Nephron progenitor cell (in vitro differentiated cells): Measurements from ENCODE around the gene SYT7.

Experiments
- DNase-seq: peaks from one replicate; pipeline ENCODE4 v3.0.0; 2021
- H3K27ac Mint-ChIP-seq: 2 replicates; pipeline ENCODE4 v1.8.0; 2021; ENCODE audit warnings: mild to moderate bottlenecking, moderate library complexity, mixed read lengths
- H3K27me3 Mint-ChIP-seq: 2 replicates; pipeline ENCODE4 v1.8.0; 2021; ENCODE audit warnings: mild to moderate bottlenecking, low read depth, mixed read lengths; ENCODE audit not compliant: poor library complexity
- H3K36me3 Mint-ChIP-seq: 2 replicates; pipeline ENCODE4 v1.8.0; 2021; ENCODE audit warnings: low read depth, mixed read lengths
- H3K4me1 Mint-ChIP-seq: 2 replicates; pipeline ENCODE4 v1.8.0; 2021; ENCODE audit warnings: mixed read lengths
- H3K4me3 Mint-ChIP-seq: 2 replicates; pipeline ENCODE4 v1.8.0; 2021; ENCODE audit warnings: mild to moderate bottlenecking, moderate library complexity, mixed read lengths
- H3K9me3 Mint-ChIP-seq: 2 replicates; pipeline ENCODE4 v1.8.0; 2021; ENCODE audit warnings: mild to moderate bottlenecking, moderate library complexity, mixed read lengths
- CTCF ChIP-seq: fragments of 200-600 bp; sonication (generic); IDR thresholded peaks from 2 replicates; pipeline ENCODE4 v1.5.0; 2021; ENCODE audit warnings: antibody characterized with exemption

SYT7 gene

GRCh38 chr11:61542024-61542461 lies 38.8 kb downstream of the SYT7 start:
- no peak for TF ChIP-seq CTCF
- H3K9me3 Mint-ChIP-seq, result no peaks in the 10 kb centered on the region
- H3K4me3 Mint-ChIP-seq, result peak overlapping the region; percentile 13
- H3K36me3 Mint-ChIP-seq, result no peaks in the 10 kb centered on the region
- no peak for DNase-seq
- H3K27me3 Mint-ChIP-seq, result peaks cover 13% of the 10 kb centered on the region
- H3K27ac Mint-ChIP-seq, result peak overlapping the region; percentile 91
- peaks cover 95% of the 10 kb centered on the region for H3K4me1 Mint-ChIP-seq

- Mint-ChIP-seq H3K4me1 (peaks cover 95% of the 10 kb centered on the region), H3K27ac (peak overlapping the region; percentile 91), H3K36me3 (no peaks in the 10 kb centered on the region), H3K9me3 (no peaks in the 10 kb centered on the region), H3K27me3 (peaks cover 13% of the 10 kb centered on the region), H3K4me3 (peak overlapping the region; percentile 13)
- TF ChIP-seq CTCF, result no peak
- peak; percentile 38 for DNase-seq
Measured at GRCh38 chr11:61541598-61541997, 39.3 kb downstream of the SYT7 start.

GRCh38 chr11:61540528-61540927 lies 40.3 kb downstream of the SYT7 start:
- H3K36me3 Mint-ChIP-seq, result no peaks in the 10 kb centered on the region
- peaks cover 95% of the 10 kb centered on the region for H3K4me1 Mint-ChIP-seq
- no peak for DNase-seq
- H3K27ac Mint-ChIP-seq, result no peak overlapping the region
- H3K27me3 Mint-ChIP-seq, result peaks cover 13% of the 10 kb centered on the region
- H3K4me3 Mint-ChIP-seq, result peak overlapping the region; percentile 36
- no peaks in the 10 kb centered on the region for H3K9me3 Mint-ChIP-seq
- TF ChIP-seq CTCF, result no peak

- Mint-ChIP-seq H3K4me3 (peak overlapping the region; percentile 44), H3K27ac (peak overlapping the region; percentile 49), H3K4me1 (peaks cover 95% of the 10 kb centered on the region), H3K36me3 (no peaks in the 10 kb centered on the region), H3K9me3 (no peaks in the 10 kb centered on the region), H3K27me3 (peaks cover 13% of the 10 kb centered on the region)
- no peak for DNase-seq
- no peak for TF ChIP-seq CTCF
Measured at GRCh38 chr11:61539831-61540357, 41.0 kb downstream of the SYT7 start.

- H3K9me3 Mint-ChIP-seq, result no peaks in the 10 kb centered on the region
- no peak for TF ChIP-seq CTCF
- peaks cover 99% of the 10 kb centered on the region for H3K4me1 Mint-ChIP-seq
- H3K36me3 Mint-ChIP-seq, result no peaks in the 10 kb centered on the region
- no peak overlapping the region for H3K27ac Mint-ChIP-seq
- DNase-seq, result no peak
- H3K4me3 Mint-ChIP-seq, result peak overlapping the region; percentile 29
- peaks cover 11% of the 10 kb centered on the region for H3K27me3 Mint-ChIP-seq
Measured at GRCh38 chr11:61539006-61539405, 41.9 kb downstream of the SYT7 start.

- no peak for TF ChIP-seq CTCF
- H3K4me1 Mint-ChIP-seq, result peaks cover 99% of the 10 kb centered on the region
Measured at GRCh38 chr11:61538636-61538961, 42.3 kb downstream of the SYT7 start.

More at GRCh38 chr11:61538636-61538961, 42.3 kb downstream of the SYT7 start:
- Mint-ChIP-seq H3K36me3 (no peaks in the 10 kb centered on the region), H3K9me3 (no peaks in the 10 kb centered on the region), H3K4me3 (peak overlapping the region; percentile 29), H3K27me3 (peaks cover 7% of the 10 kb centered on the region), H3K27ac (peak overlapping the region; percentile 92)
- no peak for DNase-seq
